Measurements from ENCODE around the gene GALNTL6.

Gene GALNTL6

GRCh38 chr4:172865531-172866127 is 1052.4 kb downstream of the GALNTL6 start:
- no peak for DNase-seq (ENCODE audit: insufficient read length, low spot score)
- no peak for TF ChIP-seq CTCF (IDR thresholded peaks at IDR 0.05; ENCODE audit: insufficient read depth, missing control alignments)
- FAIRE-seq = no peak

GRCh38 chr4:172866421-172866820 is 1053.2 kb downstream of the GALNTL6 start:
- FAIRE-seq = no peak
- DNase-seq (ENCODE audit: insufficient read length, low spot score) = no peak
- TF ChIP-seq CTCF (IDR thresholded peaks at IDR 0.05; ENCODE audit: insufficient read depth, missing control alignments) = no peak

- DNase-seq (ENCODE audit: insufficient read length, low spot score) (no peak), FAIRE-seq (no peak)
- TF ChIP-seq CTCF (IDR thresholded peaks at IDR 0.05; ENCODE audit: insufficient read depth, missing control alignments) = no peak
Observed at GRCh38 chr4:172867835-172868234, 1054.6 kb downstream of the GALNTL6 start.

- TF ChIP-seq CTCF (IDR thresholded peaks at IDR 0.05; ENCODE audit: insufficient read depth, missing control alignments) = no peak
- no peak for DNase-seq (ENCODE audit: insufficient read length, low spot score)
- no peak for FAIRE-seq
Observed at GRCh38 chr4:172868271-172868670, 1055.1 kb downstream of the GALNTL6 start.

GRCh38 chr4:172869621-172870268 is 1056.5 kb downstream of the GALNTL6 start:
- no peak for FAIRE-seq
- DNase-seq (ENCODE audit: insufficient read length, low spot score) = no peak

GRCh38 chr4:172871381-172871780 is 1058.2 kb downstream of the GALNTL6 start:
- no peak for TF ChIP-seq CTCF (IDR thresholded peaks at IDR 0.05; ENCODE audit: insufficient read depth, missing control alignments)
- DNase-seq (ENCODE audit: insufficient read length, low spot score) (no peak), FAIRE-seq (no peak)

More at GRCh38 chr4:172869621-172870268, 1056.5 kb downstream of the GALNTL6 start:
- TF ChIP-seq CTCF (IDR thresholded peaks at IDR 0.05; ENCODE audit: insufficient read depth, missing control alignments) = no peak

GRCh38 chr4:172874944-172875343 is 1061.7 kb downstream of the GALNTL6 start:
- FAIRE-seq (no peak), DNase-seq (ENCODE audit: insufficient read length, low spot score) (no peak)
- TF ChIP-seq CTCF (IDR thresholded peaks at IDR 0.05; ENCODE audit: insufficient read depth, missing control alignments) = no peak

All from D721Med (cell line).